PC-3 (cell line): ENCODE measurements around the gene SPG7. TPM values are rescaled to one million over a fixed set of nuclear protein-coding genes. Genes with fewer than 3 reads are reported as not detected.

Source experiments
- ATAC-seq: fragments of 200-7000 bp; cut with Tn5 transposase; 2 replicates; pipeline ENCODE4 v1.9.1; 2020; ENCODE audit warnings: mild to moderate bottlenecking, moderate library complexity
- BruUV-seq: library from RNA; stranded (reverse); fragments of 400-500 nt; replicated peaks from 2 replicates; lab custom pipeline; 2021; lab: Mats Ljungman, UMichigan
- CTCF ChIA-PET: fragments of 300-600 bp; sonication (Branson Sonifier 250); formaldehyde crosslinking; loops from one replicate; lab custom pipeline; 2022; ENCODE audit warnings: antibody characterized with exemption; lab: Charles Lee
- POLR2A ChIA-PET: fragments of 300-600 bp; sonication (Branson Sonifier 250); formaldehyde crosslinking; loops from one replicate; lab custom pipeline; 2022; ENCODE audit warnings: antibody characterized with exemption; ENCODE audit not compliant: unreplicated experiment; lab: Charles Lee
- DNase-seq: peaks from one replicate; pipeline ENCODE4 v3.0.0-alpha.2; 2015
- H2AFZ ChIP-seq: fragments of 300-600 bp; sonication (generic); 2 replicates; pipeline ENCODE4 v1.6.0; 2016; ENCODE audit warnings: antibody characterized with exemption, low read length
- H3F3A ChIP-seq: fragments of 300-600 bp; sonication (generic); one replicate; pipeline ENCODE4 v1.6.0; 2017; ENCODE audit warnings: antibody characterized with exemption, low read length, control low read depth, mild to moderate bottlenecking; ENCODE audit not compliant: unreplicated experiment
- H3K27ac ChIP-seq: fragments of 300-600 bp; sonication (generic); 2 replicates; pipeline ENCODE4 v1.5.1; 2016; ENCODE audit warnings: mild to moderate bottlenecking, low read length
- H3K27me3 ChIP-seq: fragments of 300-600 bp; sonication (generic); 2 replicates; pipeline ENCODE4 v1.6.1; 2016; ENCODE audit warnings: low read length, mixed read lengths
- H3K36me3 ChIP-seq: fragments of 300-600 bp; sonication (generic); 2 replicates; pipeline ENCODE4 v1.6.1; 2016; ENCODE audit warnings: low read depth, mixed run types, low read length, mixed read lengths
- H3K4me1 ChIP-seq: fragments of 300-600 bp; sonication (generic); 2 replicates; pipeline ENCODE4 v1.5.1; 2016; ENCODE audit warnings: low read length; ENCODE audit not compliant: insufficient read depth
- H3K4me2 ChIP-seq: fragments of 300-600 bp; sonication (generic); 2 replicates; pipeline ENCODE4 v1.6.0; 2016; ENCODE audit warnings: low read length
- H3K4me3 ChIP-seq: fragments of 300-600 bp; sonication (generic); 2 replicates; pipeline ENCODE4 v1.5.1; 2016; ENCODE audit warnings: mild to moderate bottlenecking, low read length, mixed read lengths
- H3K79me2 ChIP-seq: fragments of 300-600 bp; sonication (generic); 2 replicates; pipeline ENCODE4 v1.6.1; 2017; ENCODE audit warnings: low read length, mixed read lengths
- H3K9ac ChIP-seq: fragments of 300-600 bp; sonication (generic); 2 replicates; pipeline ENCODE4 v1.6.0; 2016; ENCODE audit warnings: mild to moderate bottlenecking, low read length
- H3K9me2 ChIP-seq: fragments of 300-600 bp; sonication (generic); replicated peaks from 2 replicates; pipeline ENCODE4 v1.6.1; 2016; ENCODE audit warnings: mixed run types, low read length, mixed read lengths
- H3K9me3 ChIP-seq: fragments of 300-600 bp; sonication (generic); 2 replicates; pipeline ENCODE4 v1.6.1; 2016; ENCODE audit warnings: low read length, mixed read lengths
- H4K20me1 ChIP-seq: fragments of 300-600 bp; sonication (generic); 2 replicates; pipeline ENCODE4 v1.6.1; 2016; ENCODE audit warnings: low read length, mixed read lengths
- EZH2 ChIP-seq: fragments of 300-600 bp; sonication (generic); IDR thresholded peaks from one replicate; pipeline ENCODE4 v1.6.1; 2017; ENCODE audit warnings: antibody characterized with exemption, mild to moderate bottlenecking, low read length; ENCODE audit not compliant: unreplicated experiment
- EZH2phosphoT487 ChIP-seq: fragments of 300-600 bp; sonication (generic); IDR thresholded peaks from 2 replicates; pipeline ENCODE4 v1.6.1; 2018; ENCODE audit warnings: mild to moderate bottlenecking, antibody characterized with exemption, low read length, borderline replicate concordance
- intact Hi-C: fragments of 100-400 bp; cut with micrococcal nuclease; formaldehyde crosslinking; loops from 2 replicates; pipeline ENCODE4 v1.9.0; 2023
- total RNA-seq: library from RNA; depleted of rRNA; stranded (reverse); fragments of >200 nt; gene quantifications from 2 replicates; pipeline ENCODE4 v1.2.3, GENCODE V29; 2014
- TF ChIP-seq, protein P1 (sequence below): fragments of 300-600 bp; sonication (generic); conservative IDR thresholded peaks from 2 replicates; pipeline ENCODE4 v1.5.1; 2017; ENCODE audit warnings: antibody characterized with exemption, low read depth, mild to moderate bottlenecking, low read length

Gene SPG7
- total RNA-seq, 1 experiment from 2014 or later = 106 TPM

DNA sequence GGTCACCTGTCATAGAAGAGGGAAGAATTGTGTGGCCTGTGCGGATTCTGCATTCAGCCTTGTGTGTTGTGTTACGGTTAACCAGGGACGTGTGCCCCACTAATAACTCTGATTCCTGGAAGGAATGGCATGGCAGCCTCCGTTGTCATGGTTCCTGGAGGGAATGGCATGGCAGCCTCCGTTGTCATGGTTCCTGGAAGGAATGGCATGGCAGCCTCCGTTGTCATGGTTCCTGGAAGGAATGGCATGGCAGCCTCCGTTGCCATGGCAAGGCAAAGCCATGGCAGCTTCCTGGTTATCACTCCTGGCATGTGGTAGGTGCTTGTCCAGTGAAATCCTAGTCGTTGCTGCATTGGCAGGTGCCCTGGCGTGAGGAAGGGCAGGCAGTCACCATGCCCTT lies 8.9 kb downstream of the SPG7 start:
- no peak overlapping the region for H2AFZ ChIP-seq
- no peaks in the 10 kb centered on the region for H3K27me3 ChIP-seq
- no peak overlapping the region for H3K4me3 ChIP-seq
- ChIA-PET POLR2A (no interaction called here), CTCF (no interaction called here)
- intact Hi-C loops = no loop called here
- no peak overlapping the region for H3K4me2 ChIP-seq
- H3F3A ChIP-seq = no peaks in the 10 kb centered on the region
- no peaks in the 10 kb centered on the region for H4K20me1 ChIP-seq
- no TSS peak for BruUV-seq
- ATAC-seq (no peak), DNase-seq (no peak)
- no peak overlapping the region for H3K9ac ChIP-seq
- no peaks in the 10 kb centered on the region for H3K9me2 ChIP-seq
- no peaks in the 10 kb centered on the region for H3K9me3 ChIP-seq
- TF ChIP-seq, protein P1, sequence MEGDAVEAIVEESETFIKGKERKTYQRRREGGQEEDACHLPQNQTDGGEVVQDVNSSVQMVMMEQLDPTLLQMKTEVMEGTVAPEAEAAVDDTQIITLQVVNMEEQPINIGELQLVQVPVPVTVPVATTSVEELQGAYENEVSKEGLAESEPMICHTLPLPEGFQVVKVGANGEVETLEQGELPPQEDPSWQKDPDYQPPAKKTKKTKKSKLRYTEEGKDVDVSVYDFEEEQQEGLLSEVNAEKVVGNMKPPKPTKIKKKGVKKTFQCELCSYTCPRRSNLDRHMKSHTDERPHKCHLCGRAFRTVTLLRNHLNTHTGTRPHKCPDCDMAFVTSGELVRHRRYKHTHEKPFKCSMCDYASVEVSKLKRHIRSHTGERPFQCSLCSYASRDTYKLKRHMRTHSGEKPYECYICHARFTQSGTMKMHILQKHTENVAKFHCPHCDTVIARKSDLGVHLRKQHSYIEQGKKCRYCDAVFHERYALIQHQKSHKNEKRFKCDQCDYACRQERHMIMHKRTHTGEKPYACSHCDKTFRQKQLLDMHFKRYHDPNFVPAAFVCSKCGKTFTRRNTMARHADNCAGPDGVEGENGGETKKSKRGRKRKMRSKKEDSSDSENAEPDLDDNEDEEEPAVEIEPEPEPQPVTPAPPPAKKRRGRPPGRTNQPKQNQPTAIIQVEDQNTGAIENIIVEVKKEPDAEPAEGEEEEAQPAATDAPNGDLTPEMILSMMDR = no peak
- TF ChIP-seq EZH2 (no peak), EZH2phosphoT487 (no peak)
- peaks cover 38% of the 10 kb centered on the region for H3K79me2 ChIP-seq
- peaks cover 24% of the 10 kb centered on the region for H3K36me3 ChIP-seq
- no peak overlapping the region for H3K27ac ChIP-seq
- no peaks in the 10 kb centered on the region for H3K4me1 ChIP-seq

DNA sequence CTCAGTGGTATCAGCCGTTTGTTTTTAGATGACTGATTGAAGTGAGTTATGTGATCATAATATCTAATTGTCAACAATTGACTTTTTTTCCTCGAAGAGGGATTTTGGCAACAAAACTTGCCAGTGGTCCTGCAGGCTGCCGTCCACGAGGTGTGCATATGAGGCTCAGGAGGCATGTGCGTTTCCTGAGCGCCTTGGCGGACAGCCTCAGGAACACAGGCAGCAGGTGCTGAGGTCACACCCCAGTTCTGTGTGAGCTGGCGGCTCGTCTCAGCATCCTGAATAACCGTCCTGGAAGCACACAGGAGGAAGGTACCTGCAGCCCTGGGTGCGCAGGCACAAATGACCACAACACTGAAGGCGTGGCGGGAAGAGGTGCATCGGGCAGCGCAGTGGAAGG lies 11.7 kb downstream of the SPG7 start:
- POLR2A ChIA-PET = interaction anchor here (0.6 kb wide), 1 partner anchor 14 kb away, joined by 4 read pairs; no protein-coding TSS in a partner anchor
- Histone ChIP-seq H3K36me3 (peaks cover 24% of the 10 kb centered on the region), H3K4me3 (no peak overlapping the region), H3K9me2 (no peaks in the 10 kb centered on the region), H3K79me2 (peaks cover 38% of the 10 kb centered on the region), H3K4me1 (no peaks in the 10 kb centered on the region), H4K20me1 (no peaks in the 10 kb centered on the region), H3K4me2 (no peak overlapping the region), H3K9me3 (no peaks in the 10 kb centered on the region), H3K9ac (no peak overlapping the region), H3F3A (no peaks in the 10 kb centered on the region), H2AFZ (no peak overlapping the region), H3K27ac (no peak overlapping the region), H3K27me3 (no peaks in the 10 kb centered on the region)
- DNase-seq = no peak
- no TSS peak for BruUV-seq
- intact Hi-C loops = no loop called here
- no peak for TF ChIP-seq EZH2phosphoT487
- CTCF ChIA-PET = no interaction called here
- ATAC-seq = no peak

- no peak for ATAC-seq
- Histone ChIP-seq H4K20me1 (no peaks in the 10 kb centered on the region), H3K27ac (no peak overlapping the region), H3K79me2 (peaks cover 32% of the 10 kb centered on the region), H2AFZ (no peak overlapping the region), H3K36me3 (peaks cover 28% of the 10 kb centered on the region), H3K9me3 (no peaks in the 10 kb centered on the region), H3F3A (no peaks in the 10 kb centered on the region), H3K9ac (no peak overlapping the region), H3K4me1 (no peaks in the 10 kb centered on the region), H3K4me2 (no peak overlapping the region), H3K9me2 (no peaks in the 10 kb centered on the region), H3K4me3 (no peak overlapping the region), H3K27me3 (no peaks in the 10 kb centered on the region)
- no TSS peak for BruUV-seq
- DNase-seq = no peak
- TF ChIP-seq EZH2 (no peak), EZH2phosphoT487 (no peak)
- TF ChIP-seq, protein P1 = no peak
- ChIA-PET POLR2A (no interaction called here), CTCF (no interaction called here)
- intact Hi-C loops = no loop called here
Observed at GRCh38 chr16:89522287-89522686, 14.1 kb downstream of the SPG7 start.
